Upper lobe of left lung (tissue), 4 donors: ENCODE measurements around the gene TNS4.

Experiments used
- EP300 ChIP-seq, 4 donors: sonication (generic); formaldehyde crosslinking; IDR thresholded peaks; one replicate each; pipeline ENCODE4 v1.5.1; 2017; ENCODE audit warnings: antibody characterized with exemption in 4 of 4, control low read depth in 2 of 4
- POLR2A ChIP-seq, 4 donors: fragments of 450-650 bp; IDR thresholded peaks; one replicate each; pipeline ENCODE4 v1.5.1; 2016 to 2017; ENCODE audit warnings: antibody characterized with exemption in 4 of 4, mild to moderate bottlenecking in 2 of 4
- POLR2AphosphoS5 ChIP-seq, 2 donors: sonication (generic); formaldehyde crosslinking; IDR thresholded peaks; one replicate each; pipeline ENCODE4 v1.5.1; 2017; ENCODE audit warnings: antibody characterized with exemption in 2 of 2
- TF ChIP-seq, protein P1 (sequence below), 6 experiments: fragments of 450-650 bp in 4 of 6; fragments of 200-600 bp in 2 of 6; sonication (generic) in 2 of 6; IDR thresholded peaks; one replicate each; pipeline ENCODE4 v1.5.1; 2016 to 2019; ENCODE audit warnings: antibody characterized with exemption in 6 of 6

GRCh38 chr17:40487371-40488020 is 13.9 kb downstream of the TNS4 start:
- TF ChIP-seq, protein P1, sequence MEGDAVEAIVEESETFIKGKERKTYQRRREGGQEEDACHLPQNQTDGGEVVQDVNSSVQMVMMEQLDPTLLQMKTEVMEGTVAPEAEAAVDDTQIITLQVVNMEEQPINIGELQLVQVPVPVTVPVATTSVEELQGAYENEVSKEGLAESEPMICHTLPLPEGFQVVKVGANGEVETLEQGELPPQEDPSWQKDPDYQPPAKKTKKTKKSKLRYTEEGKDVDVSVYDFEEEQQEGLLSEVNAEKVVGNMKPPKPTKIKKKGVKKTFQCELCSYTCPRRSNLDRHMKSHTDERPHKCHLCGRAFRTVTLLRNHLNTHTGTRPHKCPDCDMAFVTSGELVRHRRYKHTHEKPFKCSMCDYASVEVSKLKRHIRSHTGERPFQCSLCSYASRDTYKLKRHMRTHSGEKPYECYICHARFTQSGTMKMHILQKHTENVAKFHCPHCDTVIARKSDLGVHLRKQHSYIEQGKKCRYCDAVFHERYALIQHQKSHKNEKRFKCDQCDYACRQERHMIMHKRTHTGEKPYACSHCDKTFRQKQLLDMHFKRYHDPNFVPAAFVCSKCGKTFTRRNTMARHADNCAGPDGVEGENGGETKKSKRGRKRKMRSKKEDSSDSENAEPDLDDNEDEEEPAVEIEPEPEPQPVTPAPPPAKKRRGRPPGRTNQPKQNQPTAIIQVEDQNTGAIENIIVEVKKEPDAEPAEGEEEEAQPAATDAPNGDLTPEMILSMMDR (IDR thresholded peaks at IDR 0.05): no peak
- no peak for TF ChIP-seq POLR2AphosphoS5 (IDR thresholded peaks at IDR 0.05)
- no peak for TF ChIP-seq POLR2A (IDR thresholded peaks at IDR 0.05)
- TF ChIP-seq EP300 (IDR thresholded peaks at IDR 0.05): no peak
